ENCODE data around the gene FKBP14. TPM values are rescaled to one million over a fixed set of nuclear protein-coding genes. Genes with fewer than 3 reads are reported as not detected.
"Not testable (repeated sequence)": the region's sequence is repeated elsewhere in the genome, so short reads cannot be mapped to it uniquely, and the experiment has no call there.

The FKBP14 gene
- total and polyA plus RNA-seq, 8 donors: 26.7 to 38.9 (median 32.4) TPM

- Histone ChIP-seq H3K4me1 (peaks cover 0 to under 1% of the 10 kb centered on the region in 2 donors), H3K36me3 (peaks cover 0 to 5% of the 10 kb centered on the region in 2 donors), H3K27me3 (no peaks in the 10 kb centered on the region), H3K4me3 (no peak overlapping the region), H3K9me3 (no peaks in the 10 kb centered on the region), H3K27ac (no peak overlapping the region)
- DNase-seq (peak in 2 of 4 donors; percentile 32 to 43), ATAC-seq (peak; percentile 89)
- TF ChIP-seq, protein P1, sequence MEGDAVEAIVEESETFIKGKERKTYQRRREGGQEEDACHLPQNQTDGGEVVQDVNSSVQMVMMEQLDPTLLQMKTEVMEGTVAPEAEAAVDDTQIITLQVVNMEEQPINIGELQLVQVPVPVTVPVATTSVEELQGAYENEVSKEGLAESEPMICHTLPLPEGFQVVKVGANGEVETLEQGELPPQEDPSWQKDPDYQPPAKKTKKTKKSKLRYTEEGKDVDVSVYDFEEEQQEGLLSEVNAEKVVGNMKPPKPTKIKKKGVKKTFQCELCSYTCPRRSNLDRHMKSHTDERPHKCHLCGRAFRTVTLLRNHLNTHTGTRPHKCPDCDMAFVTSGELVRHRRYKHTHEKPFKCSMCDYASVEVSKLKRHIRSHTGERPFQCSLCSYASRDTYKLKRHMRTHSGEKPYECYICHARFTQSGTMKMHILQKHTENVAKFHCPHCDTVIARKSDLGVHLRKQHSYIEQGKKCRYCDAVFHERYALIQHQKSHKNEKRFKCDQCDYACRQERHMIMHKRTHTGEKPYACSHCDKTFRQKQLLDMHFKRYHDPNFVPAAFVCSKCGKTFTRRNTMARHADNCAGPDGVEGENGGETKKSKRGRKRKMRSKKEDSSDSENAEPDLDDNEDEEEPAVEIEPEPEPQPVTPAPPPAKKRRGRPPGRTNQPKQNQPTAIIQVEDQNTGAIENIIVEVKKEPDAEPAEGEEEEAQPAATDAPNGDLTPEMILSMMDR (IDR thresholded peaks at IDR 0.05): peak in 1 of 2 donors; percentile 40
- intact Hi-C loops (cut with DNase I): loop anchor here in 1 of 2 donors (10.0 kb wide), 1 partner anchor 318 kb away; no protein-coding TSS in a partner anchor
Observed at GRCh38 chr7:30062587-30062986, 36.1 kb upstream of the FKBP14 start.

DNA sequence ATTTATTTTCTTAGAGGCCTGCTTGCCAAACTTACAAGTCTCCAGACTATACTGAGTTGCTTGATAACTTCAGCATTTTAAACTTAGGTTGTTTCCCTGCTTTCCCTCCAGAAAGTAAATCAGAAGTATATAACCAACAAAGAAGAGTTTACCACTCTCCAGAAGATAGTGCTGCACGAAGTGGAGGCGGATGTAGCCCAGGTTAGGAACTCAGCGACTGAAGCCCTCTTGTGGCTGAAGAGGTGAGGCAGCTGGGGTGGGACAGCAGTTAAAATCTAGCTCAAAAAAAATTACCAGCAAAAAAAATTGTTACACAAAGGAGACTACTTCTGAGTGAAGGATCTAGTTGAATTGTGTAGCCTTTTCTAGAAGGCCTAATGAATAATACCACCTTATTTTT is 35.3 kb upstream of the FKBP14 start:
- not testable (repeated sequence) for H3K27ac ChIP-seq, H3K4me1 ChIP-seq, H3K9me3 ChIP-seq, H3K27me3 ChIP-seq, H3K36me3 ChIP-seq, H3K4me3 ChIP-seq
- peak in 1 of 4 donors; percentile 26 for DNase-seq
- TF ChIP-seq, protein P1 (IDR thresholded peaks at IDR 0.05): peak; percentile 40 to 54
- ATAC-seq: peak; percentile 94
- intact Hi-C loops (cut with DNase I): loop anchor here in 1 of 2 donors (10.0 kb wide), 1 partner anchor 317 kb away; no protein-coding TSS in a partner anchor

- Histone ChIP-seq H3K4me1 (no peaks in the 10 kb centered on the region), H3K4me3 (no peak overlapping the region), H3K9me3 (no peaks in the 10 kb centered on the region), H3K27ac (no peak overlapping the region), H3K27me3 (no peaks in the 10 kb centered on the region), H3K36me3 (peaks cover 0 to 15% of the 10 kb centered on the region in 2 donors)
- TF ChIP-seq, protein P1 (IDR thresholded peaks at IDR 0.05): no peak
- no peak for DNase-seq
- ATAC-seq: no peak
- intact Hi-C loops (cut with DNase I): no loop called here
Observed at GRCh38 chr7:30057741-30058140, 31.2 kb upstream of the FKBP14 start.

GRCh38 chr7:30053068-30053467 is 26.6 kb upstream of the FKBP14 start:
- peaks cover 0 to 27% of the 10 kb centered on the region in 2 donors for H3K36me3 ChIP-seq
- H3K4me3 ChIP-seq: no peak overlapping the region
- TF ChIP-seq, protein P1 (IDR thresholded peaks at IDR 0.05): no peak
- DNase-seq (no peak), ATAC-seq (no peak)
- H3K4me1 ChIP-seq: no peaks in the 10 kb centered on the region
- no peak overlapping the region for H3K27ac ChIP-seq
- H3K27me3 ChIP-seq: no peaks in the 10 kb centered on the region
- intact Hi-C loops (cut with DNase I): no loop called here
- H3K9me3 ChIP-seq: no peaks in the 10 kb centered on the region

DNA sequence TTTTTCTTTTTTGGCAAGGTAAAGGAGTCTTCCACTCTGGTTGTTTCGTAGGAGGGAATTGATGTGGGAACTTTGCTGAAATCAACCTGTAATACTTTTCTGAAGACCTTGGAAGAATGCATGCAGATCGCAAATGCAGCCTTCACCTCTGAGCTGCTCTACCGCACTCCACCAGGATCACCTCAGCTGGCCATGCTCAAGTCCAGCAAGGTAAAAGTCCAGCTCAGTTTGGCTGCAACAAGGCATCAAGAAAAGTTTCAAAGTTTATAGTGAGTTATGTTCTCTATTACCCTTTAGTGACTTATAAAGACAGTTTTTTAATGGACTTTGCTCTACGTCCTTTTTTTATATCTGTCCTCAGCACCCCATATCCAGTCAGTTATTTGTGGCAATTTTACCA is 22.7 kb upstream of the FKBP14 start:
- Histone ChIP-seq H3K36me3 (peaks cover 0 to 24% of the 10 kb centered on the region in 2 donors), H3K27me3 (no peaks in the 10 kb centered on the region)

More for the DNA sequence above, 22.7 kb upstream of the FKBP14 start:
- H3K4me3 ChIP-seq: no peak overlapping the region
- TF ChIP-seq, protein P1 (IDR thresholded peaks at IDR 0.05): no peak
- DNase-seq: no peak
- no peak for ATAC-seq
- no peaks in the 10 kb centered on the region for H3K9me3 ChIP-seq
- H3K27ac ChIP-seq: no peak overlapping the region
- intact Hi-C loops (cut with DNase I): no loop called here
- H3K4me1 ChIP-seq: no peaks in the 10 kb centered on the region
